Measurements from ENCODE around the gene MDN1. TPM values are rescaled to one million over a fixed set of nuclear protein-coding genes. Genes with fewer than 3 reads are reported as not detected.

The MDN1 gene
- total and polyA plus RNA-seq, 2 of the 8 experiments (the other 6 are each of a cell fraction or from before 2014, with no cell fraction given) = 53.5 to 179 TPM

- TF ChIP-seq CHD7 (IDR thresholded peaks at IDR 0.05; ENCODE audit: insufficient replicate concordance, low read length) = peak; percentile 81
These were observed 151.6 kb downstream of the MDN1 start (continued) for GRCh38 chr6:89667872-89668556.
